ENCODE measurements around the gene TMEM255A.

The TMEM255A gene

GRCh38 chrX:120308959-120309872 lies 2.0 kb downstream of the TMEM255A start:
- peak; percentile 18 to 35 for DNase-seq (ENCODE audit: extremely low read depth in 1 of 2, low read depth in 1 of 2)

- no peak for DNase-seq (ENCODE audit: extremely low read depth in 1 of 2, low read depth in 1 of 2)
These were observed 2.7 kb downstream of the TMEM255A start for GRCh38 chrX:120308558-120308957.

- DNase-seq (ENCODE audit: extremely low read depth in 1 of 2, low read depth in 1 of 2) = no peak
These were observed 4.6 kb downstream of the TMEM255A start for GRCh38 chrX:120306630-120307029.

DNA sequence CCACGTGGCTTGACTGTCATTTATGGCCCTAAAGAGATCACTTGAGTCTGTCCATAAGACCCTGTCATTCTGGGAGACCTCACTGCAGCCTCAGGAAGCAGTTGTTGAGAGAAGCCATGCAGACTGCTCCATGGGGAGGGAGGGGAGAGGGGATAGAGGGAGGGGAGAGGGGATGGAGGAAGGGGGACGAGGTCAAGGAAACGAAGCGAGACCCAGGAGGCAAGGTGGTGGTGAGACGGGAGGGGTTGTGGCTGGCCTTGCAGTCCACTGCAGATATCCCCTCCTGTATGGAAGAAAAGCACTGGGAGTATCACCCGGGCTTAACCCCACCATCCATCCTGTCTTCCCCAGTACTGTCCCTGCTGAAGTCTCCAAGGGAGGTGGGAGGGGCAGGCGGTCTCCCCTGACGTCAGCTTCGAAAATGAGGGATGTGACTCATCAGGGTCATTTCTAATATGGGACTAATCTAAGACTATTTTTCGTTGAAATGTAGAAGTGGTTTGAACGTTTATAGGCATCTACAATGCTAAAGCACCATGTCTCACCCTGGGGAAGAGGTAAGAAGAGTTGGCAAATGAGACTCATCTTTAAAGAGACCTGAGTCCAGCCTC lies 5.6 kb downstream of the TMEM255A start:
- DNase-seq (ENCODE audit: extremely low read depth in 1 of 2, low read depth in 1 of 2) = no peak

DNA sequence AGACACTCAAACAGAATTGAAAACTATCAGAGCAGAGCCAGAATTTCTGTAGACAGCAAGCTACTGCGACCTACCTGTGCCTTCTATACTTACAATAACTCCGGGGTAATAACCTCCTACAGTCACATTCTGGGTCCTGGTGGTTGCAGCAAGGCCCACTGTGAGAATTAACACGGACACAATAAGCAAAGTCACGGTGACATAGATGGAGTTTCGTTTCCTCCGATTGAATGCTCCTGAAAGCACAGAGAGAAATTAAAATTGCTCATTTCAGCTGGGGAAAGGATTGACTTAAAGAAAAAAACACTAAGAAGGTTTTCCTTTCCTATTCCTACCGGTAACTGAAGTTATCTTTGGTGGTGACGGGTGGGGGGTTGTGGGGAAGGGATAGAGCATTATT lies 7.0 kb downstream of the TMEM255A start:
- DNase-seq (ENCODE audit: extremely low read depth in 1 of 2, low read depth in 1 of 2) = no peak

DNA sequence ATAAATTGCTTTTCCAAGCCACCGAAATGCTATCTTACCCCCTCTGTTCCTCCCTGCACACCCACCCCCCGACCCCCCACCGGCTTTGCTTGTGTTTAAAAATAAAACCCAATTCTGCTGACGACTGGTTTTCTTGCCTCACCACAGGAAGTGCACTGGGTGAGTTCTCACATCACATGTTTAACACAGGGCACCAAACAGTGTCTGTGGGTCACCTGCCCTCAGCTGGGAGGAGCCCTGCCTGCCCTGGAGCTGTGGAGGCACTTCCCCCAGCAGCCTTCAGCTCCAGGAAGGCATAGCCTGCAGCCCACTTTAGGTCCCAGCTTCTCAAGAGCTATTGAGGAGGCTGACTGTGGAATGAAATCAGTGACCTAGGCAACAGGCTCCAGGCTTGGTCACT lies 8.8 kb downstream of the TMEM255A start:
- no peak for DNase-seq (ENCODE audit: extremely low read depth in 1 of 2, low read depth in 1 of 2)

GRCh38 chrX:120301960-120302359 lies 9.3 kb downstream of the TMEM255A start:
- no peak for DNase-seq (ENCODE audit: extremely low read depth in 1 of 2, low read depth in 1 of 2)

GRCh38 chrX:120301497-120301896 lies 9.8 kb downstream of the TMEM255A start:
- no peak for DNase-seq (ENCODE audit: extremely low read depth in 1 of 2, low read depth in 1 of 2)

GRCh38 chrX:120299928-120300327 lies 11.3 kb downstream of the TMEM255A start:
- no peak for DNase-seq (ENCODE audit: extremely low read depth in 1 of 2, low read depth in 1 of 2)

- DNase-seq (ENCODE audit: extremely low read depth in 1 of 2, low read depth in 1 of 2) = no peak
These were observed 13.3 kb downstream of the TMEM255A start for GRCh38 chrX:120297923-120298322.

GRCh38 chrX:120294651-120295050 lies 16.6 kb downstream of the TMEM255A start:
- DNase-seq (ENCODE audit: extremely low read depth in 1 of 2, low read depth in 1 of 2) = no peak

GRCh38 chrX:120293015-120293414 lies 18.2 kb downstream of the TMEM255A start:
- DNase-seq (ENCODE audit: extremely low read depth in 1 of 2, low read depth in 1 of 2) = no peak

DNA sequence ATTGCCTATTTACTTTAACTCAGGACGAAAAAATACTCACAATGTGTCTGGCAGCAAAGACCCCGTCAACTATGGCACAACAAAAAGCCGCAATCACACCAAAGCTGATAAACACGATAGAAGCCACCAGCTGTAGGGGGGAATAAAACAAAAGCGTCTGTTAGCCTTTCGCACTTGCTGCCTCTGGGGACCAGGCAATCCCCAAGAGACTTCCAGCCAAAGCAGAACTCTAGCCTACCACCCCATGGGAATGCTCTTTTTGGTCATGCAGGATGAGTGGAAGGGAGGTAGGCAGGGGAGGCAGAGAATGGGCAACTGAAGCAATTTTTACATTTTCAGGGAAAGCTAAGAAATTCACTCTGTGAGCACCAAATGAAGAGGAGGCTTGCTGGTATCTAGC lies 20.1 kb downstream of the TMEM255A start:
- DNase-seq (ENCODE audit: extremely low read depth in 1 of 2, low read depth in 1 of 2) = no peak

DNA sequence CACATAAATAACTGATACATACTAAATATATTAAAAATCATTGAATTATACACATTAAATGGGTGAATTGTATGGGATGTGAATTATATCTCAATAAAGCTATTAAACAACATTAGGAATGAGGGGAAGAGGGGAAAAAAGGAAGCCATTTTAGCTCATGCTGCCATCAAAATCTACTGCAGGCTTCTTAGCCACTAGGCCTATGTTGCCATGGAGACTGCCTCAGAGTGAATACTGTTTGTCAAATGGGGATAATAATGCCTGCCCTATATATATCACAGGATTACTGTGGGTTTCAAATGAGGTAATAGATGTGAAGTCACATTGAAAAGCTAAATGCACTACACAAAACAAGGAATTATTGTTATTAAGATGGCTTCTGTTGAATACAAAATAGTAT lies 21.2 kb downstream of the TMEM255A start:
- no peak for DNase-seq (ENCODE audit: extremely low read depth in 1 of 2, low read depth in 1 of 2)

GRCh38 chrX:120287513-120288112 lies 23.6 kb downstream of the TMEM255A start:
- no peak for DNase-seq (ENCODE audit: extremely low read depth in 1 of 2, low read depth in 1 of 2)

GRCh38 chrX:120286733-120287512 lies 24.3 kb downstream of the TMEM255A start:
- no peak for DNase-seq (ENCODE audit: extremely low read depth in 1 of 2, low read depth in 1 of 2)

DNA sequence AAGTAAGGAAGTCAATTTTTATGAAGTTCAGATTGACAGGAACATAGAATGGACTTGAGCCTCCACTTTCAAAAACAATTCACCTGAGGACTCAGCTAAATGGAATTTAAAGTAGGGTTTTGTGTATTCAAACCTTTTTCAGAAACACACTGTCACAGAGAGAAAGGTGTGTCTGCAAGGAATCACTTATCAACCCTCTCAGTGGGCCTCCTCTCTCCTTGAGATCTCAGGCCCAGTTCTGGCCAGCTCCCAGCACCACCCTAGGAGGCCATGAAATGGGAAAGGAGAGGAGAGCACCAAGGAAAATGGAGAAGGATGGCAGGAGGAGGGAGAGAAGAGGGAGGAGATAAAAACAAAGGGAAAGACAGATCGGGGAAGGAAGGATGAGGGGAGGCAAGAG lies 28.6 kb downstream of the TMEM255A start:
- no peak for DNase-seq (ENCODE audit: extremely low read depth in 1 of 2, low read depth in 1 of 2)

DNA sequence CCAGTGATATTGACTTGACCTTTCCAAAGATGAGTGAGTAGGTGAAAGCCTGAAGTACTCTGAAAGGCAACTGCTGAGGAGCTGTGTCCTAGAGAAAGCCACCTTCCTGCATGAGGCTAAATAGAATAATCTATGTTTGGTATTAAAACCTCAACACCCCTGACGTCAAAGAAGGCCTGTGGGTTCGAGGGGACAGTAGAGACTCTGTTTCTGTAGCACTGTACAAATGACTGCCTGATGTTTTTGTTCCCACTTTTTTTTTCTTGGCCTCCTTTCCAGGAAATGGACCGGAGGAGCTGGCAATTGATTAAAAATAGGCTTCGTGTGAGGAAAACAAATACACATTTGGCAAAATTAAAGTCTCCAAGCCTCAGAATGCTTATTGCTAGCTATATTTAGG lies 29.5 kb downstream of the TMEM255A start:
- no peak for DNase-seq (ENCODE audit: extremely low read depth in 1 of 2, low read depth in 1 of 2)

GRCh38 chrX:120281021-120281624 lies 30.1 kb downstream of the TMEM255A start:
- DNase-seq (ENCODE audit: extremely low read depth in 1 of 2, low read depth in 1 of 2) = no peak

GRCh38 chrX:120274958-120275357 lies 36.3 kb downstream of the TMEM255A start:
- no peak for DNase-seq (ENCODE audit: extremely low read depth in 1 of 2, low read depth in 1 of 2)

GRCh38 chrX:120274145-120274544 lies 37.1 kb downstream of the TMEM255A start:
- no peak for DNase-seq (ENCODE audit: extremely low read depth in 1 of 2, low read depth in 1 of 2)

All from activated CD8-positive, alpha-beta memory T cell treated with anti-CD3 and anti-CD28 coated beads for 1 hour (primary cell).